GM20431 (cell line): Measurements from ENCODE around the gene NPR1.

Experiments used
- in situ Hi-C: fragments of 300-500 bp; cut with MseI, MboI; formaldehyde crosslinking; loops from one replicate; pipeline ENCODE4 v1.15.0; 2020; ENCODE audit warnings: low sequenced_read_pairs; ENCODE audit not compliant: unreplicated experiment

Gene NPR1

DNA sequence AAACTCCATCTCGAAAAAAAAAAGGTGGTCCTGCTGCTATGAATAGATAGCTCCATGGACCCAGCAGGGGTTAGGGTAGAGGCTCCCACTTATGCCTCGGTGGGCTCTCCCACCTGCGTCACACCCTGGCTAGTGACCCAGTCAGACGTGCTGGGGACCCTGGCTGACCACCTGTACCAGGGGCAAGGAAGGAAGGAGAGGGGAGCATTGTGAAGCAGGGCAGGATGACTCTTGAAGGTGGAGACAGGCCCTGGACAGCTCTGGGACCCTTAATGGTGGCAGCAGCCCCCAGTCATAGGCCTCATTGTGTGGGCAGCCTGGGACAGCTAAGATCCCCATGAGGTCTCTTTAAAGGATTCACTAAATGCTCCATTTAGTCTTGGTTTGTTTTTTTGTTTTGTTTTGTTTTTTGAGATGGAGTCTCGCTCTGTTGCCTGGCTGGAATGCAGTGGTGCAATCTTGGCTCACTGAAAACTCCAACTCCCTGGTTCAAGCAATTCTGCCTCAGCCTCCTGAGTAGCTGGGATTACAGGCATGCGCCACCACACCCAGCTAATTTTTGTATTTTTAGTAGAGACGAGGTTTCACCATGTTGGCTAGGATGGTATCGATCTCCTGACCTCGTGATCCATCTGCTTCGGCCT is 30.4 kb upstream of the NPR1 start:
- in situ Hi-C loops, result no loop called here

DNA sequence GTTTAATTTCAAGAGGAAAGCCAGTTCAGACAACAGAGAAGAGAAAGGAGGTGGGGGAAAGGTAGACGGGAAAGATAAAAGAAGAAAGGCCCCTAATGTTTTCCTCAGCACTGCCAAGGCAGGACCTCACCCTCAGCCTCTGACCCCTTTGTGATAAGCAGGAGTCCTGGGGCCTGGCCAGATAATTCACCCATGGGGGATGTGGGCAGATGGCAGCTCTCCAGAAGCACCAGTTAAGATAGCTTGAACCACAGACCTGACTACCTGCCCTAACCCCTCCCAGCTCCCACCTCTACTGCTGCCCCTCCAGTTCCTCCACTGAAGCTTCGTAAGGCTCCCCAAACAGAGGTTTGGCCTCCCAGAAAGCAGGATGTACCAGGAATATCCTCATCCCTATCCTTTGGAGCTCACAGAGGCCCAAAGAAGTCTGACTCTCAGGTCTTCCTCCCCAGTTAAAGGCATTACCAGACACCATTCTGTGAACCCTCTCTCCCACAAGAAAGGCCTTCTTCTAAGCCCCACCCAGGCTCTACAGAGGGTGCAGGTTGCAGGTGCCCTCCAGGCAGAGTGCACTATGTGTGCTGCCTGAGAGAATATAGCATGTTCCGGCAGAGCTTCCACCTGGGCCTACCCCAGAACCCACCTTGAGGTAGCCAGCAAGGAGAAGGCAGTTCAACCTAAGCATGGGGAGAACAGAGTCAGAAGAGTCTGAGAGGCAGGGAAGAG is 29.2 kb upstream of the NPR1 start:
- in situ Hi-C loops, result no loop called here

DNA sequence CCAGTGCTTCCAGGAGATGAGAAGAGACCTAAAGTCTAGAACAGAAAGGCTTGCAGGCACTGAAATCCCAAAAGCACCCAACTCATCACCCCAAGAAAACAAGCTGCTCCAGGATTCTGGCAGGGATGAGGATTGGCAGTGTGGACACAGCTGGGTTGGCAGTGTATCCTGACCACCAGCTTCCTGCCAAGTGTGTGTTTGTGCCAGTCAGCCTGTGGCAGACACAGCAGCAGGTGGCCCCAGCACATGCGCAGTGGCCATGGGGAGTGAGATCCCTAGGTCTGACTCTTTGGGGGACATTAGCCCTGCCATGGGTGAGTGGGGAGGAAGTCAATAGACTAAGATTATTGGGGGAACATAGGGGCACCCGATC is 28.6 kb upstream of the NPR1 start:
- in situ Hi-C loops, result loop anchor here (25.0 kb wide), 1 partner anchor 337 kb away; the partner anchor contains the start of genes JTB, RAB13 and RPS27

DNA sequence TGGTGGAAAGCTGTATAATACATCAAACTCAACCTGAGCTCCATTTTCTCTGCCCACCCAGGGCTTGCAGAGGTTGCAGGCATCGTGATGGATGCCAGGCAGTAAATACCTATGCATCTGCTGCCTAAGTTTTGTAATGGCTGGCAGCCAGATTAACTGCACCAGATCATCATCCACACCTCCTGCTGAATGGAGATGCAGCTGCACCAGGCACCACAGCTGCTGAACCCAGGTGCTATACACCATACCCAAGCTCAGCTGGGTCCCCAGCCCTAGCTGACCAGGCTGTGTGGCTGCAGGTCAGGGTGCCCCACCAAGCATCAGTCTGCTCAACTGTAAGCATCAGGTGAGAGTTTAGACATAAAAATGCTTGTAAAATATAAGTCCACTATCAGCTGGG is 26.7 kb upstream of the NPR1 start:
- in situ Hi-C loops, result loop anchor here (25.0 kb wide), 1 partner anchor 336 kb away; the partner anchor contains the start of genes JTB, RAB13 and RPS27

GRCh38 chr1:153652805-153653500 is 25.5 kb upstream of the NPR1 start:
- in situ Hi-C loops, result loop anchor here (25.0 kb wide), 1 partner anchor 334 kb away; the partner anchor contains the start of genes JTB, RAB13 and RPS27

DNA sequence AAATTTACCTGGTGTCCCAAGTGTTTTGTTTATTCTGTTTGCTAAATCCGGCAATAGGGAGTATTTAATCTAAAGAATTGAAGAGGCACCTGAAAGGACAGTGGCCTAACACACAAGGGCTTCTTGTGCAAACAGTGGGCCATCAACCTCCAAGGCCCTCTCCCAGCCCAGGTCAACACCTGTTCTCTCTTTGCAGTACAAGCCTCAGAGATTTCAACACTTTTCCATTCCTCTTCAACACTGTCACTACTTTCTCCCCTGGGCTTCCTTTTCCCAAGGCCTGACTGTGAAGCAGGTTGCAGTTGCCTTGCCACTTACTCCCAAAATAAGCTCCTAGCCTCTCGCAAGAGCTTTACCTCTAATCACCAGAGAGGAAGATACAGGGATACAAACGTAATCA is 23.2 kb upstream of the NPR1 start:
- in situ Hi-C loops, result loop anchor here (25.0 kb wide), 1 partner anchor 332 kb away; the partner anchor contains the start of genes JTB, RAB13 and RPS27

DNA sequence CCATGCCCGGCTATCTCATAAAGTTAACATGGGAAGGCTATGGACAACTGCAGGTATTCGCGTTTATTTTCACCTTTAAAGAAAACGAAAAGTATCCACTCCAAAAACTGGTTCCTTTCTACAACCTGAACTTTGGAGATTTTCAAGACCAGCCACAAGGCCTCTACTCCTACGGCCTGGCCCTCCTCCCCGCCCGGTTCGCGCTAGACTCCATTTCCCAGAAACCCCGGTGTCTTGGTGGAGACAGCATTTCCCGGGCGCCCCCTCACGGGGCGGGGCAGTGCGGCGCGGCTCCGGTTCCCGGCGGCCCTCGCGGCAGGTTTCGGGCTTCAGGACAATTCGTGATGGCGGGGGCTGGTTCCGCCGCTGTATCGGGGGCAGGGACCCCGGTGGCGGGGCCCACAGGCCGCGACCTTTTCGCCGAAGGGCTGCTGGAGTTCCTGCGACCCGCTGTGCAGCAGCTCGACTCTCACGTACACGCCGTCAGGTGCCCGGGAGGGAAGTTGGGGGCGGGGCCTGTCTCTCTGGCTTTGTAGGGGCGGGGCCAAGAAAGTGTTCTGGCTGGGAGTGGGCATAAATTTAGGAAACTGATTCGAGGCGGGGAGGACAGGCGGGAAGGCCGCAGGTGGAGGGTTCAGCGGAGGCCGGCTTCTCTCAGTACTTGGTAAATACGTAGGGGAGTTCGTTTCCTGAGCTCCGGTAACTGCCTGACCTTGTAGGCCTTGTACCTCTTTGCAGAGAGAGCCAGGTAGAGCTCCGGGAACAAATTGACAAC is 19.9 kb upstream of the NPR1 start, which contains the start of gene SNAPIN:
TSS of gene SNAPIN (plus strand) at position 304 of the 775 bp plus-strand sequence. CDS start at position 345, 41 bp downstream.
- in situ Hi-C loops, result loop anchor here (25.0 kb wide), 1 partner anchor 329 kb away; the partner anchor contains the start of genes JTB, RAB13 and RPS27

DNA sequence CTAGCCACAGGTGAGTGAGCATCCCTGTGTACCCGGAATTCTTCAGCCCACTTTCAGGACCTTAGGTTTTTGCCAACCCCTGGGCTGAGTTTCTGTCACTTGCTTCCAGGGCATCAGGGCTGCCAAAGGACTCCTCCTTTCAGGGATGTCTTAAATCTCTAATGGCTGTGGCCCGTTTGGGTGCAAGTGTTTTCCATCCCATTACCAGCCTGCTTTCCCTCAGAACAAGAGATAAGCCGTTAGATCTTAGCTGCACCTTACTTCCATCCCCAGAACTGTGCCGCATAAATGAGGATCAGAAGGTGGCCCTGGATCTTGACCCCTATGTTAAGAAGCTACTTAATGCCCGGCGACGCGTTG is 19.3 kb upstream of the NPR1 start:
- in situ Hi-C loops, result loop anchor here (25.0 kb wide), 1 partner anchor 328 kb away; the partner anchor contains the start of genes JTB, RAB13 and RPS27

GRCh38 chr1:153659656-153660055 is 18.8 kb upstream of the NPR1 start:
- in situ Hi-C loops, result loop anchor here (25.0 kb wide), 1 partner anchor 328 kb away; the partner anchor contains the start of genes JTB, RAB13 and RPS27

DNA sequence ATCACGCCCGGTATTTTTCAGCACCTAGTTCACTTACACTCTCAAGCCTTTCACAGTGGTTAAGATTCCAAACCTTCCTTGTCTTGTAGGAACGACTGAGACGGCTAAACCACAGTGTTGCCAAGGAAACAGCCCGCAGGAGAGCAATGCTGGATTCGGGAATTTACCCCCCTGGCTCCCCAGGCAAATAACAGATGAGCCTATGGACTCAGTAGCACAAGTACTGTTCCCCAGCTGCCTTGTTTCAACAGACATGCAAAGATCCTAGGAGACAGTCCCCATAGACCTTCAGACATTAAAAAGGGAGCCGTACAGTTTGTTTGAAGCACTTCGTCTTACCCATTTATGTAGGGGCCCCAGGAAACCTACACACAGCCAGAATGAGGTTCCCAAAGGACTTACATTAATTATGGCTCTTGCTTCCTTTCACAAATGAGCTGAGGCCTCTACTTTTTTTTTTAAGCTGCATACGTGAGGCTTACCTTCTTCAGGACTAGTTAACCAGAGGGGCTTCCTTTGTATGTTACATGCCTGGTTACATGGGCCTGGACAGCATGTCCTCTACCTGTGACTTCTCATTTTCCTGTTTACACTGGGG is 17.3 kb upstream of the NPR1 start:
- in situ Hi-C loops, result loop anchor here (25.0 kb wide), 1 partner anchor 326 kb away; the partner anchor contains the start of genes JTB, RAB13 and RPS27

DNA sequence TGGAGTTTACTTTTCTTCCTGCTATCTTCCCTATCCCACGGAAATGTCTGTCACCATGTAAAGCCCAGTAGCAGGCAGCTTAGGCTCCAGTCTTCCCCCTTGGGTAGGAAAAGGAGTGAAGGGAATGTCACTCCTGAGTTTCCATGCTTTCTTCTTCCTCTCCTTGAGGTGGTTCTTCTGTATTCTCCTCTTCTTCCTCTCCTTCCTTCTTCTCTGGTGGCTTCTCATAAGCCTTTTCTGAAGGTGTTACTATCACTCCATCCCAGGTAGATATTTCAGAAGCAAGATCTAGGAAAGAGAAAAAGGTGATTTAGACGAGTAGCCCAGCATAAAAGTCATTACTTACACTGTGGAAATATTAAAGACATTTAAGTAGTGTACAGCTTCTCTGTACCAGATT is 16.2 kb upstream of the NPR1 start:
- in situ Hi-C loops, result loop anchor here (25.0 kb wide), 1 partner anchor 325 kb away; the partner anchor contains the start of genes JTB, RAB13 and RPS27

- in situ Hi-C loops, result loop anchor here (25.0 kb wide), 1 partner anchor 324 kb away; the partner anchor contains the start of genes JTB, RAB13 and RPS27
Measured at GRCh38 chr1:153663211-153663610, 15.3 kb upstream of the NPR1 start.

- in situ Hi-C loops, result loop anchor here (25.0 kb wide), 1 partner anchor 320 kb away; the partner anchor contains the start of genes JTB, RAB13 and RPS27
Measured at GRCh38 chr1:153667439-153667838, 11.0 kb upstream of the NPR1 start.

DNA sequence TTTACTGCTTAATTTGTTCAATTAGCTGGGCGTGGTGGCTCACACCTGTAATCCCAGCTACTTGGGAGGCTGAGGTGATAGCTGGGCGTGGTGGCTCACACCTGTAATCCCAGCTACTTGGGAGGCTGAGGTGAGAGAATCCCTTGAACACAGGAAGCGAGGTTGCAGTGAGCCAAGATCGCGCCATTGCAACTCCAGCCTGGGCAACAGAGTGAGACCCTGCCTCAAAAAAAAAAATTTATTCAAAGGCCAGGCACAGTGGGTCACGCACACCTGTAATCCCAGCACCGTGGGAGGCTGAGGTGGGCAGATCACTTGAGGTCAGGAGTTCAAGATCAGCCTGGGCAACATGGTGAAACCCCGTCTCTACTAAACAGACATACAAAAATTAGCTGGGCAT is 9.8 kb upstream of the NPR1 start:
- in situ Hi-C loops, result loop anchor here (25.0 kb wide), 1 partner anchor 319 kb away; the partner anchor contains the start of genes JTB, RAB13 and RPS27

DNA sequence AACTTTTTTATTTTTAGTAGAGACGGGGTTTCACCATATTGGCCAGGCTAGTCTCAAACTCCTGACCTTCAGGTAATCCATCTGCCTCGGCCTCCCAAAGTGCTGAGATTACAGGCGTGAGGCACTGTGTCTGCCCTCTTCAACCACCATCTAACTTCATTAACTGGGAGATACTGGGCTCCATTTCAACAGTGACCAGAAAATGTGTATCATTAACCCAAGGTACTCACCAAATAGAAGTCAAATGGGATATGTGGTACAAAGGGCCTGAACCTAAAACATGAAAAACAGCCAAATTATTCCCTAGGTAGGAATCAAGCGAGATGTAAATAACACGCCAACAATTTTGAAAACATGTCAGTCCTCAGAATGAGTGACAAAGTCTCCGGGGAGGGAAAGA is 8.9 kb upstream of the NPR1 start:
- in situ Hi-C loops, result loop anchor here (10.0 to 25.0 kb wide), 2 partner anchors 75 to 318 kb away; partner anchors contain the start of genes JTB, RAB13 and RPS27

DNA sequence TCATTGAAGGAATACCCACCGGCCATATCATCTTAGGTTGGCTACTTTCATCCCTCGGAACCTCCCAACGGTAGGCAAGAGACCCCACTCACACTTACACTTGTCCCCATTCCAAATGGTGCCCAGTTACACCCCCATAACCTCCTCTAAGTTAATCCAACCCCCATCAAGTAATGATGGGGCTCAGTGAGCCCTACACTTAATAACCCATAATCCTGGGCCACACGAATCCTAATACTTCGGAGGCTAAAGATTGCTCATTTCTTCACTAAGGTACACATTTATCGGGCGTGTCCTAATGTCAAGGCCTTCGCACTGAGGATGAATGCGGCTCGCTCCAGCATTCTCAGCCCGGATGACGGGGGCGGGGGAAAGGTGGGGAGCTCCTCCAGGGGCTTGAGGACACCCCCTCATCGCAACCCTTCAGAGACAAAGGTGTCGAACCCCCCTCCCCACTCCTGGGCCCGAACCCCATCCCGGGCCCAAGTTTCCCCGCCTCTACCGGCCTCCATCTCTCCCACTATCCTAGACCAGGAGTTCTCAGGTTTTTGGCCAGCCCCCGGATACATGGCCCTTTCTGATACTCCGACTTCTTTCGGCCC is 8.1 kb upstream of the NPR1 start:
- in situ Hi-C loops, result loop anchor here (10.0 to 25.0 kb wide), 2 partner anchors 74 to 317 kb away; partner anchors contain the start of genes JTB, RAB13 and RPS27

- in situ Hi-C loops, result loop anchor here (10.0 to 25.0 kb wide), 2 partner anchors 74 to 316 kb away; partner anchors contain the start of genes JTB, RAB13 and RPS27
Measured at GRCh38 chr1:153670859-153671627, 7.4 kb upstream of the NPR1 start, which contains the start of gene ILF2. Gene ILF2 (minus strand): TSS chr1:153670993. CDS start chr1:153670922, 71 bp downstream.
